GM21529 (cell line): ENCODE results near the gene FAM13C.

Experiments
- ATAC-seq: cut with Tn5 transposase; IDR thresholded peaks from one replicate; pipeline ENCODE4 v1.9.1; 2021; ENCODE audit not compliant: unreplicated experiment

The FAM13C gene

DNA sequence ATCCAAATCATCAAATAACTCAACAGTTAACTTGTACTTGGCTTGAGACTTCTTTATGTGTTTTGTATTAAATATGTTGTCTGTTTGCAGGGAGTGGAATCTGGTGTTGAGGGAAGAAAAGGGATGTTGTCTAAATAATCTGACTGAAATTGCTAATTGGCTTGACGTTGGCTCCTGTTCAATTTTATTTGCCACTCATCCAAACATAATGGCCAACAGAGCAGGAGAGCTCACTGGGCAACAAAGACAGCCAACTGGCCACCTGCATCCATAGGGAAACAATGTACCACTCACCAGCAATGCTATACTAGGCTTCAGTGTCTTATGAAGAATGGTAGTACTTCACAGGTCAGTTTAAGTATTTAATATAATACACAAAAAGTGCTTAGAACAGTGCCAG, 80.5 kb downstream of the FAM13C start:
- ATAC-seq = no peak

DNA sequence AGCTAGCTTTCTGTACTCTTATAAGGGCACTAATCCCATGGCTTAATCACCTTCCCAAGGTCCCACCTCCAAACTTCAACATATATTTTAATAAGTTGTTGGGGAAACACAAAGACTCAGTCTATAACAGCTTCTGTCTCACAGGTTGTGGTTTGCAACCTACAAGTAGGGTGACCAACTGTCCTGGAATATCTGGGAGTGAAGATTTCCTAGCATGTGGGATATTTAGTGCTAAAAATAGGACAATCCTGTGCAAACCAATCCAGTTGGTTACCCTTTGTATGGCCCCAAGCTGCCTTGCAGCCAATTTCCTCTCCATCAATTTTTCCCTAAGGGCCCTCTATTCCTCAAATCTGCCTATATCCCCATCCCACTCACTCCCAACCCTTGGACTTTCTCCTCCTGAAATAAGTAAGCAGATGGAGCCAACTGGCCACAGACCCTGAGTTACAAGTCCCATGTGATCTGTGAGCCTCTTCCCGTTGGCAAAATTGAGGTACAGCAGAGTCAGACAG, 82.3 kb downstream of the FAM13C start:
- no peak for ATAC-seq

DNA sequence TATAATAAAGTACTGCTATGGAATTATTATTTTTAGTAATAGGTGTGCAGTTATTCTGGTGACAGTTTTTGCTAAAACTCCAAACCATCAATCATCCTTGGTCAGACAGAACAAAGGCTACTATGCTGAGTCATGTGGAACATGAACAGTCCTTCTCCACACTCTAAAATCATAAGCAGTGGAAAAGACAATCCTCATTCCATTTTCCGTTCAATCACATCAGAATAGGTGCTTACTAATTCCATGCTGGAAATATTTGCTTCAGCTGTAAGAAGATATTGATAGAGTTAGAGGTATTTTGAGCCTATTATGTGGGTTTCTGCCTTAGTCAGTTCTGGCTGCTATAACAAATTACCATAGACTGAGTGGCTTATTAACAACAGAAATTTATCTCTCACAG, 82.9 kb downstream of the FAM13C start:
- ATAC-seq = no peak

DNA sequence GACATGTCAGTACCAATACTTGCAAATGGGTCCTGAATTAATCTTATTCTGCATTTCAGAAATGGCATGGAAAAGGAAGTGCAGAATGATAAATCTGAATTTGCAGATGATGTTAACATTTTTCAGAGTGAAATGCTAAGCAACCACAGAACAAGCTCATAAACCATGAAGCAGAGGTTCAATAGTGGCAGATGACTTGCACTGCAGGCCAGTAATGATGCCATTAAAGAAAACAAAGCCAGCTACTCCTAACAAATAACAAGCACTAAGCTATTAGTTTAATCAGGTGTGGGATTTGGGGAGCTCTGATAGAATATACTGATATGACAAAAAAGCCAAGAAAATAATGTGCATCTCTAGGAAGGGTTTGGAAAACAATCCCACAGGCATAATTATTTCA, 85.4 kb downstream of the FAM13C start:
- no peak for ATAC-seq

- no peak for ATAC-seq
Measured at GRCh38 chr10:59276133-59276532, 86.2 kb downstream of the FAM13C start.

DNA sequence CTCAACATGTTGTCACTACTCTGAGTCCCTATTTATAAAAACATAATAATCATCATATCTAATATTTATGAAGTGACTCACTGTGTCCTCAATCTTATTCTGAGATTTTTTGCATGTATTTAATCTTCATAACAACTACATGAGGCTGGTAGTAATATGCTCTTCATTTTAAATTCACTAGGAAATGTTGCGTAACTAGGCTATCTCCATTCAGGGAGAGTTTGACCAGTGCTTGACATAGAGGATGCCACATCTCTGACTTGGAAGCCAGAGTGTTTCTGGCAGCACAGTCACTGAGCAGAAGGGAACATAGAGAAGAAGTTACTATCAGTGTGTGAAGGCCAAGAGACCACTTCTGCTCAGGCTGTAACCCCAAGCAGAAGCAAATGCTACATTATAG, 88.9 kb downstream of the FAM13C start:
- no peak for ATAC-seq

DNA sequence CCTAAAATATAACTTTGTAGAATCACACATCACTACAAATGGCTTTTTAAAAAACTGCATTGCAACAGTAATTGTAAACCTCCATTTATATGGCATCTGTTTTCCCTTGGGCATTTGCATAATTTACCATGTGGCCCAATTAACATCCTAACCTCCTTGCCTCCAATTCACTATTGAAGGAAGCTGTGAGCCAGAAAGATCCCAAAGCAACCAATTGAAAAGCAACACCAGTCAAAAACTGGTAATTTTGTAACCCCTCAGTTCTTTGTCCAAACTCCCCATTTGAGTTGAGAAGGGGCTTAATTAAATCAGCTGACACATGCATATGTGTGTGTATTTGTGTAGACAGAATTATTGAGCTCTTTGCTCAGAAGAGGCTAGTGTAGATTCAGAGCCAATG, 90.3 kb downstream of the FAM13C start:
- ATAC-seq = no peak

DNA sequence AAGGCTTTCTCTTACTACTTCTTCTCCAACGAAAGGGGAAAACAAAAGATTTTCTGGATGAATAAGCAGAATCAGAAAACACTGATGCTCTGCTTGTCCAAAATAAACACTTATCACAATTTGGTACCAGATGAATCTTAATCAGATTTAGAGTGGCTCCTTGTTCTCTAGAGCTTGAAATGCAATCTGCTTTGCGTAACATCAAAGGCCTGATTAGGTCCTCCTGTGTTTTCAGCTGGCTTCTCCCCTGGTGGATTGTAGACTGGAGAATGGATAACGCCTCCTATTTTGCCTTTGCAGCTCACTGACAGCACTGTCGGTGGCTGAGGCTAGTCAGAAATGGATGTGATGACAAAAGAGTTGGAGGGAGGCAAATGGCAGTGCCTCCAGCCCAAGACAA, 91.2 kb downstream of the FAM13C start:
- no peak for ATAC-seq

DNA sequence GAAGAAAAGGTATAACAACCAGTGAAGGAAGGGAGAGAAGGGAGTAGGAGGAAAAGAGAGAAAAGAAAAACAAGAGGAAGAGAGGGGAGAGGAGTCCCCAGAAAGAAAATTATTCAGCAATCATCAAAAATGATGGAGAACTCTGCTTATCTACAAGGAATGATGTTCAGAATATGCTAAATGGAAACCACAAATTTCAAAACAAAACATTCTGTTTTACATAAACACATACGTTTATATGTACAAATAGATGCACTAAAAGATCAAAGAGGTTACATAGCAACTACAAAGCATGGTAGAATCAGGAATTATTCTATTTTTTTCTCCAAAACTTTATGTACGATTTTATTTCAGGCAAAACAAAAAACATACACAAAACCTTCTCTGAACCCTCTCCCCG, 91.9 kb downstream of the FAM13C start:
- no peak for ATAC-seq

GRCh38 chr10:59269651-59270050, 92.7 kb downstream of the FAM13C start:
- no peak for ATAC-seq

GRCh38 chr10:59268460-59268859, 93.9 kb downstream of the FAM13C start:
- ATAC-seq = no peak

DNA sequence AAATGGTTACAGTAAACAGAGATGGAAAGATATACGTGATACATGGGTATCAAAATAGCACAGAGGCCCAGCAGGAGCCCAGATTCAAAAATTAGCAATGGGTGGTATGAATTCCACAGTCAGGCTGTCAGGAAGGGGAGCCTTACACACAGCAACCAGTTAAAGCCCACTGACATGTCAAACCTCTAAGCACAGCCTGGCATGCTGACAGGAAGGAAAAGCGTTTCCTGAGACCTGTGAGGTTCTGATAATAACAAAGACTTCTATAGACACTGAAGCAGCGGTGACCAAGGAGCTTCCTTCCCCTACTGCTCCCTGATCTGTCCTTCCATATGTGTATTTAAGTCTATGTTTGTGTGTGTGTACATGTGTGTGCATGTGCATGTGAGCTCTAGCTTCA, 96.0 kb downstream of the FAM13C start:
- ATAC-seq = no peak

DNA sequence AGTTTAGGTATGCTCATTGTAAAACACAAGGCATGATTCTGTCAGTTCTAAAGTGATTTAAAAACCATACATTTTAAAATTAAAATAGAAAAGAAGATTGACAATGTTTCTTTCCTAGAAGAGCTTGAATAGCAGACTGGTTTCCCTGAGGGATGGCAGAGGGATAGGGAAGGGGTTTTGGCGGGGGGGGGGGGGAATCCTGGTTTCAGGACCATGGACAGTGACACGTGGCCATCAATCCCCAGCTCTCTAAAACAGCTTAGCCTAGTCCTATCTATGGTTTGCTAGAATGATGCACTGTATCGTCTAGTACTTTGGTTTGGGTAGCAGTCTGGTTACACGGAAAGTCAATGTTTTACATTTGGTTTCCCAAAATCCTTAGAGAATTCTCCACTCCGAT, 97.2 kb downstream of the FAM13C start:
- ATAC-seq = no peak

DNA sequence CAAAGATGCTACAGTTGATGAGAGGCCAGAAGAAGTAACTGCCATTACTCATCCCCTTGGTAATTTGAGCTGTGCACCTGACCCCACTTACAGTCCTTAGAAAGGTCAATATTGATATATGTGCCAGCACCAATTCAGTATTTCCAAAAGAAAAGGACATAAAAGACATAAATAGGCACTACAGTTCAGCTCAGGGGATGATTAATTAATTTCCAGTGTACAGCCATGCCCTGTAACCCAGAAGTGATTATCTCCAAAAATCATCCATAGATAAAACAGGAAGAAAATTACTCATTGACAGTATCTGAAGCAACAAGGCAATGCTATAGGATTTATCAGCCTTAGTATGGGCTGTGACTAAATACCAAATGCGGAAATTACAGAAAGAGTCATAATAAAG, 103.5 kb downstream of the FAM13C start:
- ATAC-seq = no peak

DNA sequence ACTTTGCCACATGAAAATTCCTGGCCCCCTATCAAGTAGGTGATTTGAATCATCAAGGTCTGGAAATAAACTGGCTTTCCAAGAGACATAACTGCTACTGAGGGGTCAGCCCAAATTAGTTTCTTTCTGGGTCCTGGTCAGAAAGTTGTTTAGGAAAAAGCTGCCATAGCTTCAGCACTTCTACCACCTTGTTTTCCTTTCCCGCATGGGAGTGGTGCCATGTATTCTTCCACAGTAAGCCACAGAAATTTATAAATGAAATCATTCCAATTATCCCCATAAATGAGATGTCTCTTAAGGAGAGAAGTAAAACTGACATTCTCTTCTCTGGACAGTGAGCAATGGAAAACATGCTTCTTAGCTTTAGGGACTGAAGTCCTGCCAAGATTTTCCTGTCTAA, 105.1 kb downstream of the FAM13C start:
- ATAC-seq = no peak

DNA sequence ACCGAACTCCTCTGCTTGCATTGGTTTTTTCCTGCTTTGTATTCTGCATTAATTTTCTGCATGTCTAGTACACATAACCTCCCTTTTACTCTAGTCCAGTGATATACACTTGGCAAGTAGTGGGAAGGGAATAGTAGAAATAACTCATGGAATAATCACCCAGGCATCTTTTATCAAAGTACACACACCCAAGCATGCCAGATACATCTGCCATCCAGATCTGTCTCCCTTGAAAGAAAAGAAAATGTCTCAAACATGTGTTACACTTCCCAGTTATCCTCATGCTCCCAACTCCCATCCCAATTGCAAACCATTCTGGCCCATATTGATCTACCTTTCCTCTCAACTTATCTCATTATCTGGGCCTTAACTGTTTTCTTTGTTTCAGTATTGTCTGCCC, 106.9 kb downstream of the FAM13C start:
- ATAC-seq = no peak

- no peak for ATAC-seq
Measured at GRCh38 chr10:59252491-59252890, 109.9 kb downstream of the FAM13C start.

DNA sequence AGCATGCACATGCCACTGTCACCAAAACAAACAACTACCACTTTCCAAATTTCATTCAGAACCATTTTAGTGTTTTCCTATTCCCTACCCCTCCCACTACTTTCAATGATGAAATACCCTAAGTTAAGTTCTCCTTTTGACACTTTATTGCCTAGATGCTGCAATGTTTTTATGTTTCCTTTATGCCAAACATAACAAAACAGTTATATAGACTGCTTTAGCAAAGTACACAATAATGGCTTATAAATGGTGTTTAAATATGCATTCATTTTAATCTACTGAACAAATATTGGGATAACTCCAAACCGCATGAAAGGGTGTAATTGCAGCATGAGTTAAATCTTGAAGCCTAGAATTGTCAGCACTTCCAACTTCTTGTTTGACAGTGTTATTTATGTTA, 116.7 kb downstream of the FAM13C start:
- no peak for ATAC-seq

- no peak for ATAC-seq
Measured at GRCh38 chr10:59244871-59245270, 117.5 kb downstream of the FAM13C start.

DNA sequence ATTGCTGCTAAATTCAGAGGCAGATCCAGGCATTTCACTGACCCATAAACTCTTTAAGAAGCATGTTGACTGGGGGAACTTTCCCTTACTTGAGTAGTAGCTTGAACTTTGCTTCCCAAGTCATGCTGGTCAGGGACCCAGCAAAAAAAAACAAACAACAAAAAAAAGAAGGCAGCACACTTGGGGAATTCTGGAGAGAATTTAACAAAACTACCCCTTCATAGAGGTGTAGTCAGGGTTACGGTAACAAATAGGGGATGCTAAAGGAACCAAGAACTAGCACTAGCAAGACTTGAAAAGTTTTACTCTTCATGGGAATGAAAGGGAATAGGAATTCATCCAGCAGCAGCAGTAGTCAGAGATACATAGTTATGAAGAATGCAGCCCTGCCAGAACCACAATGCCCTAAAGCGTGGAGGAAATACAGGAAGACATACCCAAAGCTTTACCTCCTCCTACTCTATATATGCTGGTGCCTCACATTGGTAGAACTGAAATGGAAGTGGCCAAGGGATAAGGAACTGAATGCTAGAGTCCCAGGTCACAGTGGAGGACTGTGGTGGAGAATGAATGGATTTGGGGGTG, 118.6 kb downstream of the FAM13C start:
- no peak for ATAC-seq

DNA sequence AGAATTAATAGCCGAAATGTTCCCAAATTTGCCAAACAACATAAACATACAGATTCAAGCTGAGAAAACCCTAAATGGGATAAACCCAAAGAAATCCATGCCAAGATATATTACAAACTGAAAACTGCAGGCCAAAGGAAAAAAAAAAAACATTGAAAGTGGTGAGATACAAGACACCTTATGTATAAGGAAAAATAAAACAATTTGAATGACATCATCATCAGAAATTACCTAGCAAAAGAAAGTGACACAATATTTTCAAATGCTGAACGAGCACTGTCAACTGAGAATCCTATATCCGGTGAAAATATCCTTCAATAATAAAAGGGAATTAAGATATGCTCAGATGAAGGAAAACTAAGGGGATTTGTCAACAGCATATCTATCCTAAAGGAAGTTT, 119.4 kb downstream of the FAM13C start:
- no peak for ATAC-seq

GRCh38 chr10:59242057-59242456, 120.3 kb downstream of the FAM13C start:
- no peak for ATAC-seq

DNA sequence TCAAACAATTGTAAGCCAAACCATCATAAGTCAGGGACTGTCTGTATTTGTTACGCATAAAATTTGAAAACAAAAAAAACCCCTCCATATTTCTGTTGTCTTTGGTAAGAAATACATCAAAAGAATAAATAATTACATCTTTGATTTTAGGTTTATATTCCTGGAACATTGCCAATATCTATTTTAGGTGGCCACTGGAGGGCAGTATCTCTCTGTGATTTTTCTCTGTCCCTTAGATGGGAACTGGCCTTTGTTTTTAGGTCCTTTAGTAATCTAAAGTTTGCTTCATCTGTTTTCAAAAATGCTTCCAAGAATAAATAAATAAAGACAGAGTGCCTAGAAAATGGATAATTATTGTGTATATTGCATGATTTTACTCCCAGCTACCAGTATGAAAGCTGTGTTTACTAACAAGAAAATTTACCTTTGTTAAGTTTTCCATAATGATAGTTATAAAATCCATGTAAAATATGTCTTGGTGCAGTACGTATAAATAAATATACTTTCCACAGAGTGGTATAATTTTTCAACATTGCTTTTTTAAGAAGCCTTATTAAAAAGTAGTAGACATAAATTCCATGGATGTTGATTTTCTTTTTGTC, 121.7 kb downstream of the FAM13C start:
- no peak for ATAC-seq
